Measurements from ENCODE around the gene KCNJ9. TPM values are rescaled to one million over a fixed set of nuclear protein-coding genes. Genes with fewer than 3 reads are reported as not detected.

The KCNJ9 gene
- polyA plus RNA-seq, 1 donor from 2014 or later = 8.0 TPM

DNA sequence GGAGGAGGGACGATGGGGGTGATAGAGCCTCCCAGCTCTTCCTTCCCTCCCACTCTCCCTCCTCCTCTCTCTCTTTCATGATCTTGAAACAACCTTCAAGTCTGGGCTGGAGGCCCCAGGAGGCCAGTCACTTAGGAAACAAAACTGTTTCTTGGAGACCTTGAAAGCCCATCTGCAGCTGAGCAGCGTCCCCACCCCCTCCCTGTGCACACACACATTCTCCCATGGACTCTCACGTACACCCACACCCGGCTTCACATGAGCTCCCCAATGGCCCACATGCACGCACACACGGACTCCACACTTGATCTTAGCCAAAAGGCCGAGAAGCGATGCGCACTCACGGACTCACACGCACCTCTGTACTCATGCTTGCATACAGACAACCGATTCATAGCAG is 31.0 kb downstream of the KCNJ9 start:
- Histone ChIP-seq H3K4me3 (ENCODE audit: low read length) (no peak overlapping the region), H3K27ac (ENCODE audit: low read length) (no peak overlapping the region), H3K9ac (ENCODE audit: low read length) (no peak overlapping the region), H3K27me3 (ENCODE audit: insufficient read depth, low read depth, low read length) (no peaks in the 10 kb centered on the region), H3K9me3 (ENCODE audit: low read length) (no peaks in the 10 kb centered on the region), H4K20me1 (ENCODE audit: insufficient read depth) (no peaks in the 10 kb centered on the region), H3K4me2 (ENCODE audit: low read length) (no peak overlapping the region), H3K9me2 (ENCODE audit: insufficient read depth, low read length) (no peaks in the 10 kb centered on the region), H2AFZ (ENCODE audit: low read depth, low read length) (no peak overlapping the region), H3F3A (ENCODE audit: insufficient read depth, low read length, poor library complexity, severe bottlenecking) (no peaks in the 10 kb centered on the region), H3K36me3 (ENCODE audit: insufficient read depth, low read length) (no peaks in the 10 kb centered on the region), H3K79me2 (replicated peaks; ENCODE audit: insufficient read depth, low read length) (no peaks in the 10 kb centered on the region)
- TF ChIP-seq SMC3 (conservative IDR thresholded peaks at IDR 0.05; ENCODE audit: poor library complexity) (no peak), EZH2 (IDR thresholded peaks at IDR 0.05; ENCODE audit: borderline replicate concordance, insufficient read depth, low read length, poor library complexity, severe bottlenecking) (no peak), EP300 (conservative IDR thresholded peaks at IDR 0.05; ENCODE audit: poor library complexity, severe bottlenecking) (no peak), MXI1 (conservative IDR thresholded peaks at IDR 0.05; ENCODE audit: poor library complexity, severe bottlenecking) (no peak), TAF1 (IDR thresholded peaks at IDR 0.05; ENCODE audit: low read depth) (no peak), RAD21 (conservative IDR thresholded peaks at IDR 0.05) (no peak)
- TF ChIP-seq, protein P1, sequence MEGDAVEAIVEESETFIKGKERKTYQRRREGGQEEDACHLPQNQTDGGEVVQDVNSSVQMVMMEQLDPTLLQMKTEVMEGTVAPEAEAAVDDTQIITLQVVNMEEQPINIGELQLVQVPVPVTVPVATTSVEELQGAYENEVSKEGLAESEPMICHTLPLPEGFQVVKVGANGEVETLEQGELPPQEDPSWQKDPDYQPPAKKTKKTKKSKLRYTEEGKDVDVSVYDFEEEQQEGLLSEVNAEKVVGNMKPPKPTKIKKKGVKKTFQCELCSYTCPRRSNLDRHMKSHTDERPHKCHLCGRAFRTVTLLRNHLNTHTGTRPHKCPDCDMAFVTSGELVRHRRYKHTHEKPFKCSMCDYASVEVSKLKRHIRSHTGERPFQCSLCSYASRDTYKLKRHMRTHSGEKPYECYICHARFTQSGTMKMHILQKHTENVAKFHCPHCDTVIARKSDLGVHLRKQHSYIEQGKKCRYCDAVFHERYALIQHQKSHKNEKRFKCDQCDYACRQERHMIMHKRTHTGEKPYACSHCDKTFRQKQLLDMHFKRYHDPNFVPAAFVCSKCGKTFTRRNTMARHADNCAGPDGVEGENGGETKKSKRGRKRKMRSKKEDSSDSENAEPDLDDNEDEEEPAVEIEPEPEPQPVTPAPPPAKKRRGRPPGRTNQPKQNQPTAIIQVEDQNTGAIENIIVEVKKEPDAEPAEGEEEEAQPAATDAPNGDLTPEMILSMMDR (IDR thresholded peaks at IDR 0.05; ENCODE audit: poor library complexity, severe bottlenecking) = no peak
- TF ChIP-seq, protein P2, sequence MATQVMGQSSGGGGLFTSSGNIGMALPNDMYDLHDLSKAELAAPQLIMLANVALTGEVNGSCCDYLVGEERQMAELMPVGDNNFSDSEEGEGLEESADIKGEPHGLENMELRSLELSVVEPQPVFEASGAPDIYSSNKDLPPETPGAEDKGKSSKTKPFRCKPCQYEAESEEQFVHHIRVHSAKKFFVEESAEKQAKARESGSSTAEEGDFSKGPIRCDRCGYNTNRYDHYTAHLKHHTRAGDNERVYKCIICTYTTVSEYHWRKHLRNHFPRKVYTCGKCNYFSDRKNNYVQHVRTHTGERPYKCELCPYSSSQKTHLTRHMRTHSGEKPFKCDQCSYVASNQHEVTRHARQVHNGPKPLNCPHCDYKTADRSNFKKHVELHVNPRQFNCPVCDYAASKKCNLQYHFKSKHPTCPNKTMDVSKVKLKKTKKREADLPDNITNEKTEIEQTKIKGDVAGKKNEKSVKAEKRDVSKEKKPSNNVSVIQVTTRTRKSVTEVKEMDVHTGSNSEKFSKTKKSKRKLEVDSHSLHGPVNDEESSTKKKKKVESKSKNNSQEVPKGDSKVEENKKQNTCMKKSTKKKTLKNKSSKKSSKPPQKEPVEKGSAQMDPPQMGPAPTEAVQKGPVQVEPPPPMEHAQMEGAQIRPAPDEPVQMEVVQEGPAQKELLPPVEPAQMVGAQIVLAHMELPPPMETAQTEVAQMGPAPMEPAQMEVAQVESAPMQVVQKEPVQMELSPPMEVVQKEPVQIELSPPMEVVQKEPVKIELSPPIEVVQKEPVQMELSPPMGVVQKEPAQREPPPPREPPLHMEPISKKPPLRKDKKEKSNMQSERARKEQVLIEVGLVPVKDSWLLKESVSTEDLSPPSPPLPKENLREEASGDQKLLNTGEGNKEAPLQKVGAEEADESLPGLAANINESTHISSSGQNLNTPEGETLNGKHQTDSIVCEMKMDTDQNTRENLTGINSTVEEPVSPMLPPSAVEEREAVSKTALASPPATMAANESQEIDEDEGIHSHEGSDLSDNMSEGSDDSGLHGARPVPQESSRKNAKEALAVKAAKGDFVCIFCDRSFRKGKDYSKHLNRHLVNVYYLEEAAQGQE (IDR thresholded peaks at IDR 0.05; ENCODE audit: borderline replicate concordance) = no peak

GRCh38 chr1:160113407-160113806 is 32.1 kb downstream of the KCNJ9 start:
- Histone ChIP-seq H3K9me2 (ENCODE audit: insufficient read depth, low read length) (no peaks in the 10 kb centered on the region), H3F3A (ENCODE audit: insufficient read depth, low read length, poor library complexity, severe bottlenecking) (no peaks in the 10 kb centered on the region), H3K9ac (ENCODE audit: low read length) (no peak overlapping the region), H3K27ac (ENCODE audit: low read length) (no peak overlapping the region), H3K79me2 (replicated peaks; ENCODE audit: insufficient read depth, low read length) (no peaks in the 10 kb centered on the region), H3K36me3 (ENCODE audit: insufficient read depth, low read length) (no peaks in the 10 kb centered on the region), H3K4me3 (ENCODE audit: low read length) (no peak overlapping the region), H3K4me2 (ENCODE audit: low read length) (no peak overlapping the region), H3K9me3 (ENCODE audit: low read length) (no peaks in the 10 kb centered on the region), H3K27me3 (ENCODE audit: insufficient read depth, low read depth, low read length) (no peaks in the 10 kb centered on the region), H4K20me1 (ENCODE audit: insufficient read depth) (no peaks in the 10 kb centered on the region), H2AFZ (ENCODE audit: low read depth, low read length) (no peak overlapping the region)
- TF ChIP-seq POLR2AphosphoS5 (IDR thresholded peaks at IDR 0.05) (no peak), MXI1 (conservative IDR thresholded peaks at IDR 0.05; ENCODE audit: poor library complexity, severe bottlenecking) (no peak), TAF1 (IDR thresholded peaks at IDR 0.05; ENCODE audit: low read depth) (no peak), EZH2 (IDR thresholded peaks at IDR 0.05; ENCODE audit: borderline replicate concordance, insufficient read depth, low read length, poor library complexity, severe bottlenecking) (no peak), SMC3 (conservative IDR thresholded peaks at IDR 0.05; ENCODE audit: poor library complexity) (no peak), EP300 (conservative IDR thresholded peaks at IDR 0.05; ENCODE audit: poor library complexity, severe bottlenecking) (no peak), RAD21 (conservative IDR thresholded peaks at IDR 0.05) (no peak)
- TF ChIP-seq, protein P1 (IDR thresholded peaks at IDR 0.05; ENCODE audit: poor library complexity, severe bottlenecking) = no peak
- TF ChIP-seq, protein P2 (IDR thresholded peaks at IDR 0.05; ENCODE audit: borderline replicate concordance) = no peak

Data from neural cell (in vitro differentiated cells).